Stimulated activated CD4-positive, alpha-beta T cell treated with anti-CD3 and anti-CD28 coated beads, Interleukin-2, amount 100 ng/mL, for 24 hours (primary cell): ENCODE measurements around the gene RTEL1.
"Not testable (repeated sequence)": the region's sequence is repeated elsewhere in the genome, so short reads cannot be mapped to it uniquely, and the experiment has no call there.

ENCODE experiments used
- DNase-seq, 2 donors: peaks; one replicate each; pipeline ENCODE4 v3.0.0-alpha.2; 2020

The RTEL1 gene

GRCh38 chr20:63652192-63652980 is 5.7 kb upstream of the RTEL1 start:
- DNase-seq = peak in 1 of 2 donors; percentile 43

GRCh38 chr20:63653041-63653973 is 4.8 kb upstream of the RTEL1 start, which contains the start of gene STMN3:
Gene STMN3, minus strand, starts transcription at chr20:63653424. Its CDS starts 79 bp downstream, at chr20:63653345.
- DNase-seq = peak; percentile 72 to 75

- DNase-seq = no peak
Observed at GRCh38 chr20:63653974-63654668, 4.0 kb upstream of the RTEL1 start.

- DNase-seq = no peak
Observed at GRCh38 chr20:63655249-63655648, 2.9 kb upstream of the RTEL1 start.

GRCh38 chr20:63656451-63656850 is 1.7 kb upstream of the RTEL1 start:
- DNase-seq = no peak

- no peak for DNase-seq
Observed at GRCh38 chr20:63657260-63657936, 714 bp upstream of the RTEL1 start.

GRCh38 chr20:63658749-63659187 is 656 bp downstream of the RTEL1 start:
- DNase-seq = peak in 1 of 2 donors; percentile 46

- DNase-seq = no peak
Observed at GRCh38 chr20:63659370-63659769, 1.3 kb downstream of the RTEL1 start.

GRCh38 chr20:63660174-63660573 is 2.1 kb downstream of the RTEL1 start:
- DNase-seq = not testable (repeated sequence)

GRCh38 chr20:63660622-63661021 is 2.5 kb downstream of the RTEL1 start:
- DNase-seq = no peak

- DNase-seq = no peak
Observed at GRCh38 chr20:63661108-63661507, 3.0 kb downstream of the RTEL1 start.

- DNase-seq = no peak
Observed at GRCh38 chr20:63661959-63662812, 4.1 kb downstream of the RTEL1 start.

GRCh38 chr20:63662813-63663189 is 4.7 kb downstream of the RTEL1 start:
- no peak for DNase-seq

- no peak for DNase-seq
Observed at GRCh38 chr20:63663332-63664066, 5.4 kb downstream of the RTEL1 start.

- DNase-seq = no peak
Observed at GRCh38 chr20:63664143-63664851, 6.2 kb downstream of the RTEL1 start.

GRCh38 chr20:63664861-63665594 is 6.9 kb downstream of the RTEL1 start:
- DNase-seq = no peak

- DNase-seq = no peak
Observed at GRCh38 chr20:63665708-63666107, 7.6 kb downstream of the RTEL1 start.

GRCh38 chr20:63667858-63668257 is 9.7 kb downstream of the RTEL1 start:
- DNase-seq = no peak

GRCh38 chr20:63668351-63668750 is 10.2 kb downstream of the RTEL1 start:
- DNase-seq = no peak
